NCI-H748 treated with DMSO at 0.1 percent for 48 hours (cell line): ENCODE measurements around the gene CKLF.
"Not testable (repeated sequence)": the region's sequence is repeated elsewhere in the genome, so short reads cannot be mapped to it uniquely, and the experiment has no call there.

Experiments
- DNase-seq: peaks from one replicate; lab custom pipeline; 2025; lab: John Stamatoyannopoulos, UW

CKLF gene

GRCh38 chr16:66569827-66570405 is 17.5 kb downstream of the CKLF start:
- no peak for DNase-seq

- DNase-seq, result no peak
Measured at GRCh38 chr16:66572356-66572755, 20.0 kb downstream of the CKLF start.

GRCh38 chr16:66574081-66574480 is 21.7 kb downstream of the CKLF start:
- no peak for DNase-seq

GRCh38 chr16:66574531-66574930 is 22.2 kb downstream of the CKLF start:
- DNase-seq, result no peak

- no peak for DNase-seq
Measured at GRCh38 chr16:66575060-66575459, 22.7 kb downstream of the CKLF start.

- no peak for DNase-seq
Measured at GRCh38 chr16:66576296-66576695, 23.9 kb downstream of the CKLF start.

- DNase-seq, result no peak
Measured at GRCh38 chr16:66578651-66579531, 26.5 kb downstream of the CKLF start, which contains the start of gene CMTM2. CMTM2 (plus strand) TSS chr16:66579463; CDS start chr16:66579608, 145 bp downstream.

GRCh38 chr16:66580605-66581209 is 28.3 kb downstream of the CKLF start:
- no peak for DNase-seq

GRCh38 chr16:66581246-66581952 is 29.0 kb downstream of the CKLF start:
- DNase-seq, result no peak

- no peak for DNase-seq
Measured at GRCh38 chr16:66585481-66586239, 33.3 kb downstream of the CKLF start.

GRCh38 chr16:66587881-66588600 is 35.7 kb downstream of the CKLF start:
- no peak for DNase-seq

- DNase-seq, result no peak
Measured at GRCh38 chr16:66588981-66589713, 36.8 kb downstream of the CKLF start.

- DNase-seq, result no peak
Measured at GRCh38 chr16:66590322-66590721, 37.9 kb downstream of the CKLF start.

GRCh38 chr16:66591018-66591417 is 38.6 kb downstream of the CKLF start:
- no peak for DNase-seq

GRCh38 chr16:66592241-66592640 is 39.9 kb downstream of the CKLF start:
- DNase-seq, result no peak

GRCh38 chr16:66592814-66593213 is 40.4 kb downstream of the CKLF start:
- no peak for DNase-seq

- DNase-seq, result no peak
Measured at GRCh38 chr16:66594739-66595138, 42.4 kb downstream of the CKLF start.

GRCh38 chr16:66596559-66596958 is 44.2 kb downstream of the CKLF start:
- not testable (repeated sequence) for DNase-seq

- DNase-seq, result no peak
Measured at GRCh38 chr16:66596986-66597848, 44.8 kb downstream of the CKLF start.
